Mesenteric fat pad (tissue), 1 donor: ENCODE measurements around the gene CCR3. TPM values are rescaled to one million over a fixed set of nuclear protein-coding genes. Genes with fewer than 3 reads are reported as not detected.

ENCODE experiments used
- DNase-seq: peaks from one replicate; pipeline ENCODE4 v3.0.0-alpha.2; 2020; ENCODE audit warnings: low spot score
- total RNA-seq: library from RNA; stranded (reverse); fragmentation: NEBNext Ultra II Directional; extraction: Animal tissue kit (Norgen Biotek cat#: 25700); gene quantifications from one replicate; pipeline ENCODE4 v1.2.1, GENCODE V29; 2021
- donor health status: DM: yes; HTN: yes; CAD: no.

The CCR3 gene
- total RNA-seq, 1 donor from 2014 or later, result not detected

DNA sequence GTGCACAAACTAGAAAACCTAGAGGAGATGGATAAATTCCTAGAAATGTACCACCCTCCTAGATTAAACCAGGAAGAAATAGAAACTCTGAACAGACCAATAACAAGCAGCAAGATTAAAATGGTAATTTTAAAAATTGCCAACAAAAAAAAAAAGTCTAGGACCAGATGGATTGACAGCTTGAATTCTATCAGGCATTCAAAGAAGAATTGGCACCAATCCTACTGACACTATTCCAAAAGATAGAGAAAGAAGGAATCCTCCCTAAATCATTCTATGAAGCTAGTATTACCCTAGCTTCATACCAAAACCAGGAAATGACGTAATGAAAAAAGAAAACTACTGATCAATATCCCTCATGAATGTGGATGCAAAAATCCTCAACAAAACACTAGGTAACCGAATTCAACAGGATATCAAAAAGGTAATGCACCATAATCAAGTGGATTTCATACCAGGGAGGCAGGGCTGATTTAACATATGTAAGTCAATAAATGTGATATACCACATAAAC lies 24.0 kb upstream of the CCR3 start:
- no peak for DNase-seq

DNA sequence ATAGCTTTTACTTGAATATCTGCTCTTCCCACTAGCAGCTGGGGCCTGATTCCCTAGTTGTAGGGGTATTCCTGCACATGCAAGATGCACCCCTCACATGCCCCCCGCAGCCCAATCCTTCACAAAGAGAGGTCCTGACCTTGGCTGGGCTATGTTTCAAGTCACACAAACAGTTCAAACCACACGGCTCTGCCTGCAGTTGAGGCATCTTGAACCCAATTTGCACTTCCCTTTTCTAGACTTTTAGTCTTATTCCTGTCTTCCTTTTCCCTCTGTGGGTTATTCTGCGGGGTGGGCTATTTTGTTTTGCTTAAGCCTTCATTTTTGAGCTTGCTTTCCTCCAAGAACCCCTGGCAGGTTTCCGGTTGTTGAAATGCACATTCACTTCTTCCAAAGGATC lies 20.9 kb upstream of the CCR3 start:
- DNase-seq, result no peak

DNA sequence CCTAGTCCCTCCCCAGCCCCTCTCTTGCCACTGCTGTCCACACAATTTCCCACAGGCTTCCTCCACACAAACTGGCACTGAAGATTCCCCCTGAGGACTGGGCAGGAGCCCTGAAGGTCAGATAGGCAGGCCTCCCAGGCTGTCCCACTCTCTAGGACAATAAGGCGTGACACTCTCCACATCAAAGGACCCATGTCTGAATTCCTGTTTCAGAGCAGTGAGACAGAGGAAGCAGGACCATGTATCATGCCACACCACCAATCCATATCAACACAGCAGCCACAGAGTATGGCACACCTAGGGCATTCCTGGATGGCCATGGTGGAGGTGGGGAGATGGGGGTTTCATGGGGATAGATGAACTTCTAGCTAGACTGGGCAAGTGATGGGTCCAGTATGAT lies 20.3 kb upstream of the CCR3 start:
- DNase-seq, result no peak

GRCh38 chr3:46222435-46223161 lies 19.7 kb upstream of the CCR3 start:
- no peak for DNase-seq

GRCh38 chr3:46228260-46229242 lies 13.7 kb upstream of the CCR3 start:
- no peak for DNase-seq

- no peak for DNase-seq
These were observed 10.9 kb upstream of the CCR3 start for GRCh38 chr3:46231323-46231722.

DNA sequence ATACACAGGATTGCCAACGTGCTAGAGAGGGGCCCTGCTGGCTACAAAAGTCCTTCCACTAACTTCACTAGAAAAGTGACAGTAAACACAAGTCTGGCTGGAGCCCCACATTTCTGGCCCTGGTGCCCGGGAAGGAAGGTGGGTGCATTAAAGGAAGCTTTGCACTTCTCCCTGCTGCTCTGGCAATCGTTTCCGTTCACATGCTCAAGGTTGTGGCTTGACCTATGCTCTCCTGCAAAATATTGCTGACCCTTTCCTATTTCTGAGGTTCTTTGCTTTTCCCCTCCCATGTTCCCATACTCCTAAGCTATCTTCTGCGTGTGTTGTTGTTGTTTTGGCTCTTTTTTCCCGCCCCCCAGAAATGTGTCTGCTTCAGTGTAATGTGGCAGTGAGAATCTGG lies 9.1 kb upstream of the CCR3 start:
- no peak for DNase-seq

- no peak for DNase-seq
These were observed 6.8 kb upstream of the CCR3 start for GRCh38 chr3:46235425-46235824.

DNA sequence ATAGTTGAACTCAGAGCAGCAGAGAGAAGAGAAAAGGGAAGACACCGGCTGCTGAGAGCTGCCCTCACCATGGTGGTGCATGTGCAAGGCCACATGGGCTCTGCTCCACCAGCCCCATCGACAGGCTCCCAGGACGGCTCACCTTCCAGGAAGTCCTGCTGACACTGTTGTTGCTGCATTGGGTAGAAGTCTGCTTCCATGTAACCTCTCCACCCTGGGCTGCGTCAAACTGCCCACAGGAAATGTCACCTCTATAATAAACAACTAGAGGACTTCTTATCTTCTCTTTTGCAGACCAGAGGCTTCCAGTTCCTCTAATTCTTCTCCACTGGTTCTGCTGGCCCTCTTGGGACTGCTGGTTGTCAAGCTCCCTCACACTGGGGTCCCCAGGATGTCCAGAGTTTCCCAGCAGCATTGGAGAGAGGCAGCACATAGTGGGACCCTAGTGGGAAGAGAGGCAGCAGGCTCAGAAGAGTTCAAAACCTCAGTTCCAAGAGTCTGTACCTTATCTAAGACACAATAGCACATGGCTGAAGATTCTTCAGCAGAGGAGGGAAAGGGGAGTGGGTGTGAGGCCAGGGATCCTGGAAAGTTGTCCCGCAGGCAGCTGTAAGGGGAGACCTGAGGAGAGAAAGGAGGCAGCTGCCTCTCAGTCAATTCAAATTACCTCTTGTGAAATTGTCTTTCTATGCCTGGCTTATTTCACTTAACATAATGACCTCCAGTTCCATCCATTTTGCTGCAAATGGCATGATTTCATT lies 5.8 kb upstream of the CCR3 start:
- no peak for DNase-seq

DNA sequence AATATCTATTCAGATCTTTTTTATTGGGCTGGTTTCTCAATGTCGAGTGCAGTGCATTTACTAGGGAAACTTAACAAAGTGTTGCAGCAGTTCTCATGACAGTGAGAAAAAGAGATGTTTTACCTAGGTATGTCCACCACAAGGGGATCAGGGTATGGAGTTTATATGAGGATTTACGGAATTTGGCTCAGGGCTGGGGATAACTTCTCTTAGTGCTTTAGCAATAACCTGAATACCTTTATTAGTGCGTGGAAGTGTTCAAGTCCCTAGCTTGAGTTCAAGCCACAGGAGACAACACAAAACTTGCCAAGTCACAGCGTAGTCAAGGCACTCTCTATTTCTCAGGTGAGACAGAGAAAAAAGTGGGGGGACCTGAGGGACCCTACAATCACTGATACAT lies 3.9 kb upstream of the CCR3 start:
- DNase-seq, result no peak

GRCh38 chr3:46239301-46239938 lies 2.8 kb upstream of the CCR3 start:
- DNase-seq, result no peak

- DNase-seq, result no peak
These were observed 2.3 kb upstream of the CCR3 start for GRCh38 chr3:46239952-46240351.

DNA sequence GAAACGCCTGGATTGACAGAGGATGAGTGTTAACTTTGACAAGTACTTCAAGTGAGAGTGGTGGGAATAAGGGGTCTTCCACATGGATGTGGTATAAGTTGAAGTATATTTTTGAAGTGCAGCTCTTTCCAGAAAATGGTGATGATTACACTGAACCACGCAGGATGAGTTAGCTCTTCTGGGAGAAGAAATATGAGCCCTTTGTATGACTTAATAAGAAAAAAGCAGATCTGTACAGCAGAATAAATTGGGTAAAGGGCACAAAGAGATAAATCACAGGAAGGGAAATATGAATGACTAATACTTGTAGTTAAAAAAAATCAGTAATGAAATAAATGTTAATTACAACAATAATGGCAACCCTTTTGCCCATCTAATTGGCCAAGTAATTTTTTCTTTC lies 1.3 kb downstream of the CCR3 start:
- no peak for DNase-seq

DNA sequence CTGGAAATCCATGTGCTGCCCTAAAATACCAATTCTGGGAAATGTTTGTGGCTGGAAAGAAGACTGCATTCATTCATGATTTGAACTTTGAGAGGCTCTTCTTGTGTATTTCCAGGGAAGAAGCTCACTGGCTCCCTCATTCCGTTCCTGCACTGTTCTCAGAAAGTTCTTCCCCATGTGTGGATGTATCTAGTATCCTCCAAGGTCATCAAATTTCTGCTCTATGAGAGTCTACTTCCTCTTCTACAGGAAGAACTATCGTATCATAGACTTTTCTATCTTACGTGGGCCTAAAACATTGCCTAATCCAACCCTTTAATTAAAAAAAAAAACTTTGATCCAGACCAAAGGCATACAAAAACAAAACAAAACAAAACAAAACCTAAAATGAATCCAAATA lies 2.9 kb downstream of the CCR3 start:
- no peak for DNase-seq

- no peak for DNase-seq
These were observed 10.7 kb downstream of the CCR3 start for GRCh38 chr3:46252980-46253379.

DNA sequence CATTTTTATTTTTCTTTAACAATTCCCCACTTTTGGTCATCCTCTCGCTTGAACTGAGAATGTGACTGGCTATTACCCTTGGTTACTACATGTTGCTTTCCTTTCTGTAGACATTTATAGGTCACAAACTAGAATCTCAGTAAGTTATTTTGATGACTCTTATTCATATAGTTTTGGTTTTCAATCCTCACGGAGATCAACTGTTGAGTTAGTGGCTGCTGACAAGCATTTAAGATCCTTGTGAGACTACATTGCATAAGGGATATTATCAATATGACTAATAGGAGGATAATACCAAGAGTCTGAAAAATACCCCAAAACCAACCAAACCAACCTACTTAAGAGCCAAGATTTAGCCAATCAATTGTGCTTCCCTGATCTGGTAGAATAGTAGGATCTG lies 16.3 kb downstream of the CCR3 start:
- no peak for DNase-seq

DNA sequence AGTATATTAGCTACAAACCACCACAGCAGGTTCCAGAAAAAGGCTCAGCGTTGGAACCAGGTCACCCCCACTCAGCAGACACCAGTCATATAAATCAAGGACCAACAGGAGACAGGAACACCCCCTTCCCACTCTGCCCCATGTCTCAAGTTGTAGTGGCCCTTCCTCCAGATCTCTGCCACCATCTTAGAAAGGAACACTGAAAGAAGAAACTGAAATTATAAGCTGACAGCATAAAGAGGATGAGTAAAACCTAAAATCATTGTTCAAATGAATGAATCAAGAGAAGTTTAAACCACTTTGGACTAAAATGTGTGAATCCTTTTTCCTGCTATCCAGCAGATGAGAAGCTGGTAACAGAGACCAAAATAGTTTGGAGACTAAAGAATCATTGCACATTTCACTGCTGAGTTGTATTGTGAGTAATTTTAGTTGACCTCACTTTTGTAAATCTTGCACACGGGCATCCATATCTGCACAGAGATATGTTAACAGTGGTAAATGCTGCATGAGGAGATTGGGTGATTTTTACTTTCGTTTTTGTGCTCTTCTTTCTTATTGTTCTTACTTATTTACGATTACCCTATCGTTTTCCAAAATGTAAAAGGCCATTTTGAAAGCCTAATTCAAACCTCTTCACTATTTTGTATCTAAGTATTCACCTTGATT lies 19.8 kb downstream of the CCR3 start:
- DNase-seq, result no peak

DNA sequence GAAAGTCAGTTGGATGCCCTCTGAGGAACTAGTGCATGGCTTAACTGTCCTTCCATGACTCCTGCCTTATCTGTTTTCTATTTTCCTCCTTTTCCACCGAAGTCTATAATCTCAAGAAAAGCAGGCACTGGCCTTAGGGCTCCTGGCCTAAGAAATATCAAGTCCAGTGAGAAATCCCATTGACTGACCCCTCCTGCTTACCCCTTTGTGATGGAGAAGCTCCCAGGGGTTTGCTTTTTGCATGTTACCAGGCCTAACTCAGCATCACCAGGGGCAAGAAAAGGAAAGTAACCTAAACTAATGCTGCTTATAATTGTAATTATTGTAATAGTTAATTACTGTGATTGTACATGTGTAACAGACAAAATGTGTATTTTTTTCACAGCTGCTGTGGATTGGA lies 21.7 kb downstream of the CCR3 start:
- no peak for DNase-seq

- no peak for DNase-seq
These were observed 24.3 kb downstream of the CCR3 start for GRCh38 chr3:46266598-46266997.

- no peak for DNase-seq
These were observed 27.3 kb downstream of the CCR3 start for GRCh38 chr3:46269556-46269955.

DNA sequence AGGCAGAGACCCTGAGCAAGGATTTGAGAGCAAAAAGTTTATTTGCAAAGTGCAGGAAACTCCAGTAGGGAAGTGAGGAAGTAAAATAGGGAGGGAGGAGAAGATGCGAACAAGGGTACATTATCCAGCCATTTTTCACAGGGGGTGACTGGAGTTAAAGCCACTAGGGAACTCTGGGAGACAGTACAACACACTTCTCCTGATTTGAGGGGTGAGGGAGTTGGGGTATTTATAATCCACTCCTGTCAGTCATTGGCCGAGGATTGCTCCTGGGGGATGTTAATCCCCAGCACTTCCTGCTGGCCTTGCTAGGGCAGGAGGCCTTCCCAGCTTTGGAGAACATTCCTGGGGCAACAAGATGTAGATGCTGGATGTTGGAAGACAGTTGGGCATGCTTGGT lies 28.2 kb downstream of the CCR3 start:
- DNase-seq, result no peak
